OCI-LY1 (cell line): ENCODE data around the gene MAN1C1.

Source experiments
- EZH2 ChIP-seq: fragments of 200-600 bp; sonication (generic), shearing (Covaris generic); IDR thresholded peaks from 2 replicates; pipeline ENCODE4 v1.8.0; 2017; ENCODE audit warnings: borderline replicate concordance, mixed run types, mild to moderate bottlenecking, antibody characterized with exemption, low read length, moderate library complexity, mixed read lengths
- TF ChIP-seq, protein P1 (sequence below): fragments of 200-600 bp; sonication (generic), shearing (Covaris generic); IDR thresholded peaks from 2 replicates; pipeline ENCODE4 v1.5.1; 2017; ENCODE audit warnings: mild to moderate bottlenecking, antibody characterized with exemption, low read length, moderate library complexity, mixed read lengths

DNA sequence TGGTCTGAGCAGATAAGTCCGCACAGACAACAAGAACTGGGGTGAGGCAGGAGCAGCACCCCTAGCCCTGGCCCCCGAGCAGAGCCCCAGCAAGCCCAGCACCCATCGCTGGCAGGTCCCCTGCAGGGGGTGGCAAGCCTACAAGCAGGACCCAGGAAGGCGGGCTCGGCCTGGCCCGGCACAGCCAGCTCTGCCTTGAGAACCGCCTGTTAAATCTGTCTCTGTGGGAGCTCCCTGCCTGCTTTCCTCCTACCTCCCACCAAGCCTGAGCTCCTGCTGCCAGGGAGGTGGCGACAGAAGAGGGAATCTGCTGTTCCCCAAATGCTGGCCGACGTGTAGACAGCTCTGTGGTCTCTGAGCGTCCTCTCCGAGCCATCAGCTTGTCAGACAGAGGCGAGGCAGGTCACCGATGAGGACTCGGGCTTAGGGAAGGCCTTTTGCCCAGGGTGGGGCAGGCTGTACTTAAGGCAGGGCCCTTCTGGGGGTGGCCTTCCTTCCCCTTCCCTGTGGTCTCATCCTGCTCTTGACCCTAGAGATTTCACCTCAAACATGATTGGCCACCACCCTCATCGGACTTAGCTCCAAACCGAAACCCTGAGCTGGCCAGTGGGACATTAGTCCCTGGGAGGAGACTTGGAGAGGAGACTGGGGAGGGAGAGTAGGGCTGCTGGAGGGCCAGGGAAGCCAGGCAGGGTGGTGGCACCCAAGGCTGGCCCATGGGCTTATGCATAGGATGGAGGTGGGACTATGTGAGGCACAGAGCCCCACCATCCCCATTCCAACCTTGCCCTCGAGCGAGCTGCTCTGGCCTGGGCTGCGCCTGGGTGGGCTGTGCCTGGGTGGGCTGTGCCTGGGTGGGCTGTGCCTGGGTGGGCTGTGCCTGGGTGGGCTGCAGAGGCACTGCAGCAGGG, 191.1 kb downstream of the MAN1C1 start:
- TF ChIP-seq, protein P1, sequence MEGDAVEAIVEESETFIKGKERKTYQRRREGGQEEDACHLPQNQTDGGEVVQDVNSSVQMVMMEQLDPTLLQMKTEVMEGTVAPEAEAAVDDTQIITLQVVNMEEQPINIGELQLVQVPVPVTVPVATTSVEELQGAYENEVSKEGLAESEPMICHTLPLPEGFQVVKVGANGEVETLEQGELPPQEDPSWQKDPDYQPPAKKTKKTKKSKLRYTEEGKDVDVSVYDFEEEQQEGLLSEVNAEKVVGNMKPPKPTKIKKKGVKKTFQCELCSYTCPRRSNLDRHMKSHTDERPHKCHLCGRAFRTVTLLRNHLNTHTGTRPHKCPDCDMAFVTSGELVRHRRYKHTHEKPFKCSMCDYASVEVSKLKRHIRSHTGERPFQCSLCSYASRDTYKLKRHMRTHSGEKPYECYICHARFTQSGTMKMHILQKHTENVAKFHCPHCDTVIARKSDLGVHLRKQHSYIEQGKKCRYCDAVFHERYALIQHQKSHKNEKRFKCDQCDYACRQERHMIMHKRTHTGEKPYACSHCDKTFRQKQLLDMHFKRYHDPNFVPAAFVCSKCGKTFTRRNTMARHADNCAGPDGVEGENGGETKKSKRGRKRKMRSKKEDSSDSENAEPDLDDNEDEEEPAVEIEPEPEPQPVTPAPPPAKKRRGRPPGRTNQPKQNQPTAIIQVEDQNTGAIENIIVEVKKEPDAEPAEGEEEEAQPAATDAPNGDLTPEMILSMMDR = no peak
- TF ChIP-seq EZH2 = no peak
